Smooth muscle cell (in vitro differentiated cells): ENCODE results near the gene AVPI1. TPM values are rescaled to one million over a fixed set of nuclear protein-coding genes. Genes with fewer than 3 reads are reported as not detected.

ENCODE experiments used
- DNase-seq: peaks from one replicate; lab custom pipeline; 2025; ENCODE audit not compliant: unreplicated experiment; lab: John Stamatoyannopoulos, UW
- H2AFZ ChIP-seq: fragments of 200-600 bp; sonication (generic); 2 replicates; pipeline ENCODE4 v1.6.0; 2016; ENCODE audit warnings: antibody characterized with exemption, low read depth, mild to moderate bottlenecking
- H3F3A ChIP-seq: fragments of 200-600 bp; sonication (generic); 2 replicates; pipeline ENCODE4 v1.6.0; 2017; ENCODE audit warnings: antibody characterized with exemption, low read depth
- H3K27ac ChIP-seq: fragments of 200-600 bp; sonication (generic); 2 replicates; pipeline ENCODE4 v1.5.1; 2016; ENCODE audit warnings: low read depth, mild to moderate bottlenecking
- H3K27me3 ChIP-seq: fragments of 200-600 bp; sonication (generic); 2 replicates; pipeline ENCODE4 v1.6.1; 2016; ENCODE audit warnings: low read depth, mild to moderate bottlenecking
- H3K36me3 ChIP-seq: fragments of 200-600 bp; sonication (generic); 2 replicates; pipeline ENCODE4 v1.5.1; 2016; ENCODE audit warnings: low read depth
- H3K4me1 ChIP-seq: fragments of 200-600 bp; sonication (generic); 2 replicates; pipeline ENCODE4 v1.5.1; 2016; ENCODE audit warnings: low read depth
- H3K4me2 ChIP-seq: fragments of 200-600 bp; sonication (generic); 2 replicates; pipeline ENCODE4 v1.6.0; 2016; ENCODE audit warnings: mild to moderate bottlenecking
- H3K4me3 ChIP-seq: fragments of 200-600 bp; sonication (generic); 2 replicates; pipeline ENCODE4 v1.5.1; 2016; ENCODE audit warnings: mild to moderate bottlenecking
- H3K79me2 ChIP-seq: fragments of 200-600 bp; sonication (generic); 2 replicates; pipeline ENCODE4 v1.6.0; 2016; ENCODE audit warnings: low read depth, mild to moderate bottlenecking
- H3K9ac ChIP-seq: fragments of 200-600 bp; sonication (generic); 2 replicates; pipeline ENCODE4 v1.6.0; 2016; ENCODE audit warnings: low read depth
- H3K9me3 ChIP-seq: fragments of 200-600 bp; sonication (generic); replicated peaks from 2 replicates; pipeline ENCODE4 v1.5.1; 2016; ENCODE audit warnings: low read depth
- H4K20me1 ChIP-seq: fragments of 200-600 bp; sonication (generic); 2 replicates; pipeline ENCODE4 v1.6.0; 2016; ENCODE audit warnings: low read depth
- WGBS: methylation state at CpG from one replicate; pipeline ENCODE4 v1.1.7; 2016; ENCODE audit warnings: low lambda C conversion rate; 5-methylcytosine and 5-hydroxymethylcytosine counted together
- polyA plus RNA-seq: library from polyadenylated mRNA; unstranded; fragments of >200 nt; fragmentation: Nextera tagmentation; extraction: Ambion mirVana; gene quantifications from 2 replicates; pipeline ENCODE4 v1.2.1, GENCODE V29; 2016
- total RNA-seq: library from RNA; depleted of rRNA; stranded (reverse); fragments of >200 nt; gene quantifications from 2 replicates; pipeline ENCODE4 v1.2.3, GENCODE V29; 2014
- TF ChIP-seq, protein P1 (sequence below): fragments of 200-600 bp; sonication (generic); IDR thresholded peaks from 2 replicates; pipeline ENCODE4 v1.5.1; 2017; ENCODE audit warnings: borderline replicate concordance, mild to moderate bottlenecking, antibody characterized with exemption; ENCODE audit not compliant: insufficient read depth, poor library complexity, severe bottlenecking

Gene AVPI1
- total and polyA plus RNA-seq, 2 experiments from 2014 or later, result 23.8 to 32.5 TPM

DNA sequence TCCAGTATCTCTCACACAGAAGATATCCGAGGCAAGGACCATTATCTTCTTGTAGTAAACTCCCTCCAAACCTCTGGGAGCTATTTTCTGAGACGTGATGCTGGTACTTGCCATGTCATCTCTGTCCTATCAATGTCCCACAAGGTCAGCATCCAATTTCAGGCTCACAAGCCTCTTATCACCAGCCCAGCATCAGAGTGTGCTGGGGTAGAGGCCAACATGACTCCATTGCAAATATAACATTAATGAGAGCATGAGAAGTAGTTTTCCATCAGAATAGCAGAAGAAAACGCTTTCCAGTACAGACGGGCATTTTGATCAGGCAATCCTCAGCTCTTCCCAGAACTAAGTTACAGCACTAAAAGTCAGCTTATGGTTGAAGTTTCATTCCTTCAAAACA is 59.3 kb downstream of the AVPI1 start:
- TF ChIP-seq, protein P1, sequence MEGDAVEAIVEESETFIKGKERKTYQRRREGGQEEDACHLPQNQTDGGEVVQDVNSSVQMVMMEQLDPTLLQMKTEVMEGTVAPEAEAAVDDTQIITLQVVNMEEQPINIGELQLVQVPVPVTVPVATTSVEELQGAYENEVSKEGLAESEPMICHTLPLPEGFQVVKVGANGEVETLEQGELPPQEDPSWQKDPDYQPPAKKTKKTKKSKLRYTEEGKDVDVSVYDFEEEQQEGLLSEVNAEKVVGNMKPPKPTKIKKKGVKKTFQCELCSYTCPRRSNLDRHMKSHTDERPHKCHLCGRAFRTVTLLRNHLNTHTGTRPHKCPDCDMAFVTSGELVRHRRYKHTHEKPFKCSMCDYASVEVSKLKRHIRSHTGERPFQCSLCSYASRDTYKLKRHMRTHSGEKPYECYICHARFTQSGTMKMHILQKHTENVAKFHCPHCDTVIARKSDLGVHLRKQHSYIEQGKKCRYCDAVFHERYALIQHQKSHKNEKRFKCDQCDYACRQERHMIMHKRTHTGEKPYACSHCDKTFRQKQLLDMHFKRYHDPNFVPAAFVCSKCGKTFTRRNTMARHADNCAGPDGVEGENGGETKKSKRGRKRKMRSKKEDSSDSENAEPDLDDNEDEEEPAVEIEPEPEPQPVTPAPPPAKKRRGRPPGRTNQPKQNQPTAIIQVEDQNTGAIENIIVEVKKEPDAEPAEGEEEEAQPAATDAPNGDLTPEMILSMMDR, result no peak
- no peaks in the 10 kb centered on the region for H3K27me3 ChIP-seq
- no peaks in the 10 kb centered on the region for H3K36me3 ChIP-seq
- H4K20me1 ChIP-seq, result no peaks in the 10 kb centered on the region
- no peak overlapping the region for H3K27ac ChIP-seq
- peaks cover 5% of the 10 kb centered on the region for H3K4me1 ChIP-seq
- H3K4me2 ChIP-seq, result no peak overlapping the region
- no peak overlapping the region for H3K4me3 ChIP-seq
- WGBS, result 68% methylated on average over 4 of the region's 4 CpGs
- H3K9ac ChIP-seq, result no peak overlapping the region
- H2AFZ ChIP-seq, result no peak overlapping the region
- H3K9me3 ChIP-seq, result no peaks in the 10 kb centered on the region
- DNase-seq, result no peak
- H3K79me2 ChIP-seq, result peaks cover 12% of the 10 kb centered on the region
- no peaks in the 10 kb centered on the region for H3F3A ChIP-seq

Other genes starting within 250 kb of the AVPI1 start
- 44.9 and 48.7 TPM in 2 replicates for gene EXOSC1, start 241.2 kb downstream of the AVPI1 start, total RNA-seq
- 61.5 and 97.5 TPM in 2 replicates for gene EXOSC1, start 241.2 kb downstream of the AVPI1 start, polyA plus RNA-seq
- 48.5 and 50.3 TPM in 2 replicates for gene ZDHHC16, start 241.1 kb downstream of the AVPI1 start, total RNA-seq
- 73.3 and 81.1 TPM in 2 replicates for gene ZDHHC16, start 241.1 kb downstream of the AVPI1 start, polyA plus RNA-seq
- 97.9 and 125 TPM in 2 replicates for gene MMS19, start 188.8 kb downstream of the AVPI1 start, total RNA-seq
- 76.8 and 81.4 TPM in 2 replicates for gene MMS19, start 188.8 kb downstream of the AVPI1 start, polyA plus RNA-seq
- 26.5 and 27.1 TPM in 2 replicates for gene UBTD1, start 188.3 kb downstream of the AVPI1 start, total RNA-seq
- gene UBTD1, start 188.3 kb downstream of the AVPI1 start, polyA plus RNA-seq, result 59.9 and 61.5 TPM in 2 replicates
- gene ANKRD2, start 114.5 kb downstream of the AVPI1 start, total RNA-seq, result not detected in 2 replicates
- 0.30 TPM in 1 of 2 replicates, not detected in the other for gene ANKRD2, start 114.5 kb downstream of the AVPI1 start, polyA plus RNA-seq
- not detected in 2 replicates for gene HOGA1, start 102.9 kb downstream of the AVPI1 start, total RNA-seq
- gene HOGA1, start 102.9 kb downstream of the AVPI1 start, polyA plus RNA-seq, result 0.10 TPM in 1 of 2 replicates, not detected in the other
- gene C10orf62, start 97.5 kb downstream of the AVPI1 start, total RNA-seq, result not detected in 2 replicates
- gene C10orf62, start 97.5 kb downstream of the AVPI1 start, polyA plus RNA-seq, result not detected in 2 replicates
- gene MORN4, start 53.7 kb downstream of the AVPI1 start, total RNA-seq, result 2.9 and 9.3 TPM in 2 replicates
- 11.3 and 16.8 TPM in 2 replicates for gene MORN4, start 53.7 kb downstream of the AVPI1 start, polyA plus RNA-seq
- 20.8 and 23.4 TPM in 2 replicates for gene PI4K2A, start 46.6 kb downstream of the AVPI1 start, total RNA-seq
- gene PI4K2A, start 46.6 kb downstream of the AVPI1 start, polyA plus RNA-seq, result 20.4 and 21.0 TPM in 2 replicates
- 46.3 and 58.4 TPM in 2 replicates for gene MARVELD1, start 26.5 kb upstream of the AVPI1 start, total RNA-seq
- gene MARVELD1, start 26.5 kb upstream of the AVPI1 start, polyA plus RNA-seq, result 95.5 and 132 TPM in 2 replicates
- gene ZFYVE27, start 49.9 kb upstream of the AVPI1 start, total RNA-seq, result 7.0 and 9.7 TPM in 2 replicates
- gene ZFYVE27, start 49.9 kb upstream of the AVPI1 start, polyA plus RNA-seq, result 11.4 and 14.0 TPM in 2 replicates
- gene SFRP5, start 84.8 kb upstream of the AVPI1 start, total RNA-seq, result not detected in 2 replicates
- gene SFRP5, start 84.8 kb upstream of the AVPI1 start, polyA plus RNA-seq, result 0.11 and 0.12 TPM in 2 replicates
- not detected in 2 replicates for gene GOLGA7B, start 162.6 kb upstream of the AVPI1 start, total RNA-seq
- gene GOLGA7B, start 162.6 kb upstream of the AVPI1 start, polyA plus RNA-seq, result not detected in 2 replicates